Gastrocnemius medialis (tissue), 4 donors: ENCODE data around the gene OR2L13.

Experiments
- CTCF ChIP-seq, 5 experiments: fragments of 450-650 bp in 3 of 5; fragments of 200-600 bp in 2 of 5; sonication (generic) in 2 of 5; IDR thresholded peaks in 4 of 5; conservative IDR thresholded peaks in 1 of 5; 1 replicate in 4 of 5; 2 replicates in 1 of 5; pipeline ENCODE4 v1.5.1; 2016 to 2019; ENCODE audit warnings: antibody characterized with exemption in 5 of 5, mild to moderate bottlenecking in 3 of 5, moderate library complexity in 3 of 5
- POLR2A ChIP-seq, 2 donors: fragments of 450-650 bp; IDR thresholded peaks; one replicate each; pipeline ENCODE4 v1.6.1; 2017; ENCODE audit warnings: antibody characterized with exemption in 2 of 2, mild to moderate bottlenecking in 2 of 2, moderate library complexity in 2 of 2

GRCh38 chr1:248111157-248111556 is 16.2 kb downstream of the OR2L13 start:
- no peak for TF ChIP-seq CTCF (IDR thresholded peaks at IDR 0.05 in 4 of 5, conservative IDR thresholded peaks at IDR 0.05 in 1 of 5)
- TF ChIP-seq POLR2A (IDR thresholded peaks at IDR 0.05): no peak
